Caco-2 (cell line): ENCODE measurements around the gene CDK2AP2. TPM values are rescaled to one million over a fixed set of nuclear protein-coding genes. Genes with fewer than 3 reads are reported as not detected.

Experiments used
- BruUV-seq: library from RNA; stranded (reverse); fragments of 400-500 nt; replicated peaks from 2 replicates; lab custom pipeline; 2021; lab: Mats Ljungman, UMichigan
- CTCF ChIA-PET: fragments of 300-600 bp; sonication (Branson Sonifier 250); formaldehyde crosslinking; loops from one replicate; lab custom pipeline; 2022; ENCODE audit warnings: antibody characterized with exemption; lab: Charles Lee
- POLR2A ChIA-PET: fragments of 300-600 bp; sonication (Branson Sonifier 250); formaldehyde crosslinking; loops from one replicate; lab custom pipeline; 2022; ENCODE audit warnings: antibody characterized with exemption; lab: Charles Lee
- DNase-seq, 2 experiments: peaks; one replicate each; pipeline versions ENCODE4 v3.0.0 to v3.0.0-alpha.2; 2020 to 2022
- H3K27me3 ChIP-seq: replicated peaks from 2 replicates; pipeline ENCODE4 v1.6.0; 2011; ENCODE audit warnings: low read length; ENCODE audit not compliant: control insufficient read depth, insufficient read depth
- H3K36me3 ChIP-seq: 2 replicates; pipeline ENCODE4 v1.5.1; 2011; ENCODE audit warnings: low read length; ENCODE audit not compliant: control insufficient read depth, insufficient read depth
- H3K4me1 ChIP-seq: fragments of 250-450 bp; sonication (Bioruptor Pico); 2 replicates; pipeline ENCODE4 v1.5.1; 2020; ENCODE audit warnings: mild to moderate bottlenecking
- H3K4me3 ChIP-seq: 2 replicates; pipeline ENCODE4 v1.5.1; 2011; ENCODE audit warnings: low read depth, mild to moderate bottlenecking, control low read depth, low read length
- H3K9me3 ChIP-seq: fragments of 250-450 bp; sonication (Bioruptor Pico); 2 replicates; pipeline ENCODE4 v1.5.1; 2020; ENCODE audit warnings: mild to moderate bottlenecking, moderate library complexity
- H3K27ac Mint-ChIP-seq: one replicate; pipeline ENCODE4 v1.8.0; 2022; ENCODE audit warnings: mixed read lengths; ENCODE audit not compliant: unreplicated experiment
- H3K27me3 Mint-ChIP-seq: one replicate; pipeline ENCODE4 v1.8.0; 2022; ENCODE audit warnings: mixed read lengths; ENCODE audit not compliant: insufficient read depth, unreplicated experiment
- H3K36me3 Mint-ChIP-seq: one replicate; pipeline ENCODE4 v1.8.0; 2022; ENCODE audit warnings: mild to moderate bottlenecking, mixed read lengths; ENCODE audit not compliant: insufficient read depth, unreplicated experiment
- H3K4me1 Mint-ChIP-seq: one replicate; pipeline ENCODE4 v1.8.0; 2022; ENCODE audit warnings: low read depth, mixed read lengths; ENCODE audit not compliant: unreplicated experiment
- H3K4me3 Mint-ChIP-seq: one replicate; pipeline ENCODE4 v1.8.0; 2022; ENCODE audit warnings: mild to moderate bottlenecking, moderate library complexity, mixed read lengths; ENCODE audit not compliant: unreplicated experiment
- H3K9me3 Mint-ChIP-seq: one replicate; pipeline ENCODE4 v1.8.0; 2022; ENCODE audit warnings: mixed read lengths; ENCODE audit not compliant: unreplicated experiment
- intact Hi-C: fragments of 100-400 bp; cut with micrococcal nuclease; formaldehyde crosslinking; loops from one replicate; pipeline ENCODE4 v1.10.0; 2022; ENCODE audit not compliant: unreplicated experiment
- total RNA-seq: library from RNA; stranded (reverse); gene quantifications from 2 replicates; pipeline ENCODE4 v1.2.3, GENCODE V29; 2022
- TF ChIP-seq, protein P1 (sequence below), 2 experiments: fragments of 200-600 bp in 1 of 2; IDR thresholded peaks; 1 replicate in 1 of 2; 2 replicates in 1 of 2; pipeline versions ENCODE4 v1.5.1 to v1.8.0; 2011 to 2022; ENCODE audit warnings: antibody characterized with exemption in 1 of 2, control low read depth in 1 of 2, inconsistent platforms in 1 of 2, low read depth in 1 of 2, low read length in 1 of 2, mild to moderate bottlenecking in 1 of 2, moderate library complexity in 1 of 2; ENCODE audit not compliant: insufficient read depth in 1 of 2, severe bottlenecking in 1 of 2, unreplicated experiment in 1 of 2

CDK2AP2 gene
- total RNA-seq, 1 experiment from 2014 or later, result 99.4 TPM

DNA sequence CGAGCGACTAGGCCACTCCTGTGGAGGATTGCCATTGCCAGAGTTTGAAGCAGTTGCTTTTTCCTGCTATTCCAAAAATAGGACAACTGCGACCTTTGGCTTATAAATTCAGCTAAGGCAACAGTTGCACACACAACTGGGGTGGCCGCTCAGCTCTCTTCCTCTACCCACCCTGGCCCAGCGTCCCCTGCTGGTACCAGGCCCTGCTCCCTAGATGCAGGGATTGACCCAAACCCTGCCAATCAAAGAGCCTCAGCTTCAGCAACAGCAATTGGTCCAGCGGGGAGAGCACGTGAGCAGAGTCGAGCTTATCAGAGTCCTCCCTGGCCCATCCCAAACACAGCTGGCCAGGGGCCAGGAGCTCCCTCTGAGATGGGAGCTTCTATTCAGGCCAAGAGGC, 37.3 kb upstream of the CDK2AP2 start:
- no peaks in the 10 kb centered on the region for H3K4me1 Mint-ChIP-seq

DNA sequence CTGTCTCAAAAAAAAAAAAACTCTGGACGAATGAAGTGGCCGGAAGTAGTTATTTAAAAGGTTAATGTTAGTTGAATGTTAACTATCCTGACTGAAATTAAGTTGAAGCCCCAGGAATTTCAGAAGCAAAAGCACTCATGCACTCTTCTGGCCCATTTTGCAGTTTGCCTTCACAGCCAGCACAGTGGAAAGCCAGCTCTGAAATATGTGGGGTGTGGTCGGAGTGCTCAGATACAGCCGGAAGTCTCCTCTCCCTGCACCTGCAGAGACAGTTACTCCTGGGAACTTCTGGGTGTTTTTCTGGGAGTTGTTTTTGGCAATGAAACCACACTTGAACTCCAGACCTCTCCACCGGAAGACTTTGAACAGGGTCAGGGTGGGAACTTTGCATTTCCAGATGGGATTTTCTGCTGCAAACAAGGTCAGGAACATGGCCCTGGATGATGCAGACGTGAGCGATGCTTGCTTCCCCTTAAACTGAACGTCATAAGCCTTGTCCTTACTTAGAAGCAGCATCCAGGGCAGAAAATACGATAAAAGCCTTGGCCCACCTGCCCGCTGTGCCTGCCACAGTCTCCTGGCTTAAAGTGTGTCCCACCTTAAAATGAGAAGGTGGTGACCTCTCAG, 36.8 kb upstream of the CDK2AP2 start:
- H3K4me1 ChIP-seq, result peaks cover 8% of the 10 kb centered on the region; the same call in 1 of the 2 replicates
- Mint-ChIP-seq H3K36me3 (no peaks in the 10 kb centered on the region), H3K27ac (no peak overlapping the region), H3K27me3 (no peaks in the 10 kb centered on the region), H3K9me3 (peaks cover 12% of the 10 kb centered on the region), H3K4me1 (no peaks in the 10 kb centered on the region), H3K4me3 (no peak overlapping the region)
- DNase-seq, result no peak
- CTCF ChIA-PET, result no interaction called here
- POLR2A ChIA-PET, result no interaction called here
- H3K9me3 ChIP-seq, result no peaks in the 10 kb centered on the region; the same call in 1 of the 2 replicates
- H3K4me3 ChIP-seq, result no peak overlapping the region
- no peaks in the 10 kb centered on the region for H3K27me3 ChIP-seq
- TF ChIP-seq, protein P1, sequence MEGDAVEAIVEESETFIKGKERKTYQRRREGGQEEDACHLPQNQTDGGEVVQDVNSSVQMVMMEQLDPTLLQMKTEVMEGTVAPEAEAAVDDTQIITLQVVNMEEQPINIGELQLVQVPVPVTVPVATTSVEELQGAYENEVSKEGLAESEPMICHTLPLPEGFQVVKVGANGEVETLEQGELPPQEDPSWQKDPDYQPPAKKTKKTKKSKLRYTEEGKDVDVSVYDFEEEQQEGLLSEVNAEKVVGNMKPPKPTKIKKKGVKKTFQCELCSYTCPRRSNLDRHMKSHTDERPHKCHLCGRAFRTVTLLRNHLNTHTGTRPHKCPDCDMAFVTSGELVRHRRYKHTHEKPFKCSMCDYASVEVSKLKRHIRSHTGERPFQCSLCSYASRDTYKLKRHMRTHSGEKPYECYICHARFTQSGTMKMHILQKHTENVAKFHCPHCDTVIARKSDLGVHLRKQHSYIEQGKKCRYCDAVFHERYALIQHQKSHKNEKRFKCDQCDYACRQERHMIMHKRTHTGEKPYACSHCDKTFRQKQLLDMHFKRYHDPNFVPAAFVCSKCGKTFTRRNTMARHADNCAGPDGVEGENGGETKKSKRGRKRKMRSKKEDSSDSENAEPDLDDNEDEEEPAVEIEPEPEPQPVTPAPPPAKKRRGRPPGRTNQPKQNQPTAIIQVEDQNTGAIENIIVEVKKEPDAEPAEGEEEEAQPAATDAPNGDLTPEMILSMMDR (IDR thresholded peaks at IDR 0.05; ENCODE audit: insufficient read depth in 1 of 2, low read depth in 1 of 2, low read length in 1 of 2, severe bottlenecking in 1 of 2, unreplicated experiment in 1 of 2), result no peak
- no TSS peak for BruUV-seq
- intact Hi-C loops, result no loop called here
- no peaks in the 10 kb centered on the region for H3K36me3 ChIP-seq

More for the DNA sequence above, 37.3 kb upstream of the CDK2AP2 start:
- CTCF ChIA-PET, result interaction anchor here (0.7 kb wide), 1 partner anchor 34 kb away, joined by 3 read pairs; no protein-coding TSS in a partner anchor
- POLR2A ChIA-PET, result no interaction called here
- Mint-ChIP-seq H3K27me3 (no peaks in the 10 kb centered on the region), H3K36me3 (no peaks in the 10 kb centered on the region), H3K4me3 (no peak overlapping the region), H3K9me3 (peaks cover 13% of the 10 kb centered on the region), H3K27ac (no peak overlapping the region)
- TF ChIP-seq, protein P1 (IDR thresholded peaks at IDR 0.05; ENCODE audit: insufficient read depth in 1 of 2, low read depth in 1 of 2, low read length in 1 of 2, severe bottlenecking in 1 of 2, unreplicated experiment in 1 of 2), result peak in 1 of 2 experiments; percentile 27
- no peak for DNase-seq
- Histone ChIP-seq H3K27me3 (no peaks in the 10 kb centered on the region), H3K4me3 (no peak overlapping the region), H3K36me3 (no peaks in the 10 kb centered on the region), H3K4me1 (peaks cover 8% of the 10 kb centered on the region; the same call in 1 of the 2 replicates), H3K9me3 (peaks cover 3% of the 10 kb centered on the region; the same call in 1 of the 2 replicates)
- no TSS peak for BruUV-seq
- intact Hi-C loops, result no loop called here

DNA sequence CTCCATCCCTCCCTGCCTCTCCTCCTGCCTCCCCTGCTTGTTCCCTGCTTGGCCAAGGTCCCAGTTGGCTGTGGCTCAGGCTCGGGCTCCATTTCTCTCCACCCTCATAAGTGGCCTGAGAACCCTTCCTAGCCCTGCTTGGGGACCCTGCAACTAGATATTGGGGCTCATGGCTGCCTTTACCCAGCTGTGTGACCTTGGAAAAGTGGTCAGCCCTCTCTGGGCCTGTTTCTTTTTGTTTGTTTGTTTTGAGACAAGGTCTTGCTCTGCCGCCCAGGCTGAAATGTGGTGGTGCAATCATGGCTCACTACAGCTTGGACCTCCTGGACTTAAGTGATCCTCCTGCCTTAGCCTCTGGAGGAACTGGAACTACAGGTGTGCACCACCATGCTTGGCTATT, 35.6 kb upstream of the CDK2AP2 start:
- peaks cover 13% of the 10 kb centered on the region for H3K9me3 Mint-ChIP-seq
- H3K36me3 Mint-ChIP-seq, result no peaks in the 10 kb centered on the region
- H3K4me1 Mint-ChIP-seq, result no peaks in the 10 kb centered on the region
- intact Hi-C loops, result no loop called here
- H3K36me3 ChIP-seq, result no peaks in the 10 kb centered on the region
- DNase-seq, result no peak
- no peak overlapping the region for H3K4me3 ChIP-seq
- H3K4me3 Mint-ChIP-seq, result no peak overlapping the region
- H3K27me3 ChIP-seq, result no peaks in the 10 kb centered on the region
- ChIA-PET CTCF (no interaction called here), POLR2A (no interaction called here)
- H3K27me3 Mint-ChIP-seq, result no peaks in the 10 kb centered on the region
- H3K27ac Mint-ChIP-seq, result no peak overlapping the region
- TF ChIP-seq, protein P1 (IDR thresholded peaks at IDR 0.05; ENCODE audit: insufficient read depth in 1 of 2, low read depth in 1 of 2, low read length in 1 of 2, severe bottlenecking in 1 of 2, unreplicated experiment in 1 of 2), result no peak
- H3K9me3 ChIP-seq, result no peaks in the 10 kb centered on the region; the same call in 1 of the 2 replicates
- H3K4me1 ChIP-seq, result peaks cover 8% of the 10 kb centered on the region; the same call in 1 of the 2 replicates
- BruUV-seq, result no TSS peak
